Cerebellar cortex (tissue), 1 donor: ENCODE measurements around the gene RASGRP2.

Source experiments
- DNase-seq: peaks from one replicate; pipeline ENCODE4 v3.0.0-alpha.2; 2015; ENCODE audit warnings: low spot score

The RASGRP2 gene

DNA sequence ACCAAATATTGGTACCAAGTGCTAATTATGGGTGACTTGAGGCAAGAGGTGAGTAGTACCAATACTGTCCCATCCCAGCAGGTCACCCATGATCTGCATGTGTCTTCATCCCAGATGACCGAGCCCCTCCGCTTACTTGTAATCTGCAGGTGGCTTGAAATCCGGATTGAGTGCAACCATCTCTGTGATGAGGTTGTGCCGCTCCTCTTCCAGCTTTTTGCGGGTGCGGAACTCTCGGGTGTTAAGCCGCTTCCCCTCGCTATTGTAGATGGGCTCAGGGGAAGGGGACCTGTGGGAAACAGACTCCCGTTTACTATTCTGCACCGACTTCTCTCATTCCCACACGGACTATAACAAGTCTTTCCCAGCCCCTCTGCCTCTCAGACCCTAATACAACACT, 26.2 kb upstream of the RASGRP2 start:
- DNase-seq = no peak

DNA sequence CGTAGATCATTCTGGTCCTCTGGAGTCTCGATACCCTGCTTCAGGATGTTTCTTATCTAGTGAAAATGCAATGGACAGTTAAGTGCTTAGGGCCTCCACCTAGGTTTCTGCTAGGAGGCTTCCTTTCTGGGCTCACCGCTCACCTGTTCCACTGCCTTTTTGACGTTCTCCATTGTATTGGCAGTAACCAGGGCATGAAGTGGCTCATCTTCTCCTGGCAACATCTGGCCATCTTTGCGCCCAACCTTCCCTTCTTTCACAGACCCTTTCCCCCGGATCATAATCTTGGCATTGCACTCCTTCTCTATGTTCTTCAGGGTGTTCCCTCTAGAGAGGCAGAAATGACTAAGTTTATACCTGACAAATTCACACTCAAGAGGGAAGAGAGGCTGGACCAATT, 25.3 kb upstream of the RASGRP2 start:
- DNase-seq = no peak

DNA sequence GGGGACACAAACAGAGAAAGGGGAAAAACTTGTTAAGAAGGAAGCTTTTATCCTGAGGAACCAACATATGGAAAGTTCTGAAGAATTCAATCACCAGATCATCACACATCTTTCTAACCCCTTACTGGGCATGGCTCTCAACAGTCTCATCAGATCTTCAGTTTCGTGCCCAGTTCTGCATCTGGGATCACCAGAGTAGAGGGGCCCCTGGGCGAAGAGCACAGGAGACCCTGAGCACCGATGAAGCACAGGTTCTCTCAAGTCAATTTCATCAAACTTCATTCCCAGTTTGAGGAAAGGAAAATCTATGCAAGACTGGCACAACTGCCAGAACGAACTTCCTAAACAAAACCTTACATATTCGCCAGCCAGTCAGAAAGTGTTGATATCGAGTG, 24.4 kb upstream of the RASGRP2 start:
- DNase-seq = no peak

DNA sequence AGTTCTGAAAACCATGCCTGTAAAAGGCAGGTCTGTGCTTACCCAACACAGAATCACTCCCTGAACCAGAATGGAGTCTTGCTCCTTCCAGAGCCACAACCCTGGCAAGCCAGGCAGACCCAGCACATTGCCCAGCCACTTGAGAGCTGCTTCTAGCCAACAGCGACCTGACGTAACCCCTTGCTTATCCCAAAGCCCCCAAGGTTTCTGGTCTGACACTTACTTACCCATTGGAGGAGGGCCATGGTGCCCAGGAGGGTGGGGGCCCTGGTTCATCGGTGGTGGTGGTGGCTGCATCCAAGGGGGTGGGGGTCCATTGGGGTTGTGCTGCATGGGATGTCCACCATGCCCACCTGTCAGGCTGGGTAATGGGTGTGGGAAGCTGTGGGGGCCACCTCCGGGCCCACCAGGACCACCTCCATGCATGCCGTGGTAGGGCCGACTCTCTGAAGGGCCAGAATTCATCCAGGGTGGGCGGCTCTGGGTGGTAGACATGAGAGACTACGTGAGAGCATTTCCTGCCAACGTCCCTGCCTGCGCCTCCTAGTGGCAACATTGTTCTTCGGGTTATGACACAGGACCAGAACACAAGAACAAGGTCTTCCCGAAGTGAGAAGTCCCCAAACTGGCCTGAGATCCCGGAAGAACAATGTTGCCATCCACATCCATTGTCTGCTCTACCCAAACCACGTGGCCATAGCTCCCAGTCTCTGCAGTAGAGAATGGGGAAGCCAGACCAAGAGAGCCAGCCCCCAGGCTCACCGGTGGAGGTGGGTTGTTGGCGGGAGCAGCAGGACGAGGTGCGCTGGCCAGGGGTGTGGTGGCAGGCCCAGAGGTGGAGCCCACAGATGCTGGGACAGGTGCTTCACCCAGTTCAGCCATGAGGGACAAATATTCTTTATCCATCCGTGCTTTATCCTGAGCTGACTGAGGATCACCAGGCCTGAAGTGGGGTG, 23.7 kb upstream of the RASGRP2 start:
- DNase-seq = peak; percentile 75

DNA sequence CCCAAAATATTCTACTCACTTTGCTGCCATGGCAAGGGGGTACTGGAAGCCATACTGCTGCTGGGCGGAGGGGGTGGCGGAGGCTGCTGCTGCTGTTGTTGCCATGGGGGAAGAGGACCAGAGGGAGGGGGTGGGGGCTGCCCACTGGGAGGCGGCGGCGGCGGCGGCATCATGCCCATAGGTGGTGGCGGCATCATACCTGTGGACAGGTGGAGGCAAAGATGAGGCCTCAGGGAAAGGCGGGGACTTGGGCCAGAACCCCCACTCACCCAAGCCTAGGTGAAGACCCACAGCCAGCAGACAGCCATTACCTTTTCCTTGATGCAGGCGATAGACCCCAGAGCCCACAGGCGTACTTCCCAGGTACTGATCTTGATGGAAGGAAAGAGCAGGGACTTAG, 22.9 kb upstream of the RASGRP2 start:
- no peak for DNase-seq

DNA sequence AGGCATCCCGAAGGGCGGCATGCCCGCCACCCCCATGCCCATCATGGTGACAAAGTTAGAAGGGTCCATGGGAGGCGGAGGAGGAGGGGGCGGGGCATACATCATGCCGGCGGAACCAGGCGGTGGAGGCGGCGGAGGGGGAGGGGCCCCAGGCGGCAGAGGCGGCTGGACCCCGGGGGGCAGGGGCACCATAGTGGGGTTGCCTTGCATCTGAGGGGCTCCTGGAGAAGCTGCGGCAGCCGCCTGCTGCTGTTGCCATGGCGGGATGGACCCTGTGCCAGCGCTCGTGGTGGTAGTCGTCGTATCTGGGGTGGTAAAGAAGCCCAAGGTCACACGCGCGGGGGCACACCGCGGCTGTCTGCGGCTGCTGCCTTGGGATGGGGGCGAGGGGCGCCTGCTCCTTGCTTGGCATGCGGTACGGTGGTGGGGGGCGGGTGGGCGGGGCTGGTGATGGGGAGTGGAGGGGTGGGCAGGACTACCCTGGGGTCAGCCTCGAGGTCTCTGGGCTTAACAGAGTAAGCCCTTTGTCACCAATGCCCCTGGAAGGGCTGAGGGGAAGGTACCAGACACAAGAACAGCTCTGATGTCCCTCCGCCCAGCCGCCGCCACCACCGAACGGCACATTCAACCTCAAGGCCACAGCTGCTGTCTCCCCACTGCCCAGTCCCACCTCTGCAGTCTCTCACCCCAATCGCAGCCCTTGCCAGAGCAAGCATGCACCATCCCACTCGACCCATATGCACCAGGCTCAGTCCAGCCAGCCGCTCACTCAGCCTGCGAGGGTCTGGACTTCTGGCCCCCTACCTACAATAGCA, 22.1 kb upstream of the RASGRP2 start:
- DNase-seq = no peak

DNA sequence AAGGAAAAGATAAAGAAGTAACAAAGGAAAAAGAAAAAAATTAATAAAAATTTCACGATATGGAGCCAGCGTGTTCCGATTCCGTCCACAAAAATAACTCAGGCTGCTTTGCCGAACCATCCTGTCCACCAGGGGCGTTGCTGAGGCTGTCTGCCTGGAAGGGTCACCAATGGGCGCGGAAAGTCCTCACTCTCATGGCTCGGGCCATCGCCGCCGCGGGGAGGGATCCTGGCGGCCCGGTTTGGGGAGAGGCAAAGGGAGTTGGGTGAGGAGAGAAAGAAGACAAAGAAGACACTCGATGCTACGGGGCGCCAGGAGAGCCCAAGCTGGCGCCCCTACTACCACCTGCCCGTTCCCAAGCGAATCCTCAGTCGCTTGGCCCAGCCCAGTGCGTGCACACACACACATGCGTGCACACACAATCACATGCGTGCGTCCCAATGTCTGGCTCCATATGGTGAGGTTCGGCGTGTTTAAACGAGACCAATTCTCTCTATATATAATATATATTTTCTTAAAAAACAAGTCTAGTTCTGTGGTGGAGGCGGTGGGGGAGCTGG, 21.4 kb upstream of the RASGRP2 start:
- peak; percentile 42 for DNase-seq

DNA sequence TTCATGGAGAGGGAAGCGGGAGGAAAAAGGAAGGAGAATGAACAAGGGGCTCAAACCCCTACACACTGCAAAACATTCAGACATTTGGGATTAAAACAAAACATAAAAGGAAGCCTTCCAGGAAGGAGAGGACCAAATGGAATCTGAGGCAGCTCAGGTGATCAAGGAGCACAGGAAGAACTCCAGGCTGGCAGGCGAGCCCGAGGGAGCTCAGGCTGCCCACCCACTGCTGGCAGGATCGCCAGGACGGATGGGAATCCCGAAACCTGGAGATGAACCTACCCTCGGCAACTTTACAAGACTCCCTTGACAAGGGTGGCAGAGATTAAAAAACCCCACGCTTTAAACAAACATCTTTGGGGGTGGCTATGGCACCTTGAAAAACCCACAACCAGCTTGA, 20.8 kb upstream of the RASGRP2 start:
- DNase-seq = no peak

DNA sequence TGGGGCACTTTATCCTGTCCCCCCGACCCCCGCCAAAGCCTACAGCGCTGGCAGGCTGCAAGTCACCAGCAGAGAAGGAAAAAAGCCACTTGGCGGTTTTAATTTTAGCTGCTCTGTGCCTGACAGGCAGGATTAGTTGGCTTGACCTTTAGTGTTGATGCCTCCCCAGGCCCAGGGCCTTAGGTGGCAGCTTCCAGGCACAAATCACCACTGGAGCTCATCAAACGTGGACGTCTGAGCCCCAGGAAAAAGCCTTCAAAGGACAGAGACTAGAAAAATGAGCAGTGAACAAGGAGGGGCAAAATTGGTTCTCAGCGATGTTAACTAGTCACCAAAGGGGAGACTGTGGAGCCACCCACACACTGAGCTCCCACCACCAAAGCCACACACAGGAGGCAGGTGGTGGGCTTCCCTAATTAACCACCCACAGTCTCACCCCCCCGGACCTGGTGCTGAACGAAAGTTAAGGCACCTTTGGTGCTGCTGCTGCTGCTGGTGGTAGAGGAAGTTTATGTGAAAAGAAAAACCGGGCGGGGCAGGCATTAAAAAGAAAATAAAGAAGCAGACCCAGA, 20.2 kb upstream of the RASGRP2 start:
- DNase-seq = no peak

DNA sequence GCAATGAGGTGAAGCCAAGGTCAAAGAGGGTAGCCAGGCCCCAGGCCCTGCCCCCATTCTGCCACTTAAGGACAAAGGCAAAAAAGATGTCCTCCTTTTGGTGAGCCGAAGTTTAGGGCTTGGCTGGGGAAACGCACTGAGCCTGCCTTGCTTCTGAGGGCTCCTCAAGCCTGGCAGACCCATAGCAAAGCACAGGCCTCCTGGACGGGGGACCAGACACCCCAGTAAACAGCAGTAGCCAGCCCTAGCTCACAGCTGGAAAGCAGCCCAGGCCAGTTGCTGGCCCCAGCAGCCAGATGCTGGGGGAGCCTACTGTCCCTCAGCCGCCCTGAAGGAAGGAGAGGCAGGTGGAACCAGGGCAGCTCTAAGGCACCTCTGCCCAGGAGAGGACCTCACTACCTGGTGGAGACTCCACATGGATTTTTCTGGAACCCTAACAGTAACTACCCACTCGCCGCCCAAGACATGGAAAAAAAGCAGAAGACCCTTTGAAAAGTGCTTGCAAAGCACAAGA, 19.6 kb upstream of the RASGRP2 start:
- no peak for DNase-seq

DNA sequence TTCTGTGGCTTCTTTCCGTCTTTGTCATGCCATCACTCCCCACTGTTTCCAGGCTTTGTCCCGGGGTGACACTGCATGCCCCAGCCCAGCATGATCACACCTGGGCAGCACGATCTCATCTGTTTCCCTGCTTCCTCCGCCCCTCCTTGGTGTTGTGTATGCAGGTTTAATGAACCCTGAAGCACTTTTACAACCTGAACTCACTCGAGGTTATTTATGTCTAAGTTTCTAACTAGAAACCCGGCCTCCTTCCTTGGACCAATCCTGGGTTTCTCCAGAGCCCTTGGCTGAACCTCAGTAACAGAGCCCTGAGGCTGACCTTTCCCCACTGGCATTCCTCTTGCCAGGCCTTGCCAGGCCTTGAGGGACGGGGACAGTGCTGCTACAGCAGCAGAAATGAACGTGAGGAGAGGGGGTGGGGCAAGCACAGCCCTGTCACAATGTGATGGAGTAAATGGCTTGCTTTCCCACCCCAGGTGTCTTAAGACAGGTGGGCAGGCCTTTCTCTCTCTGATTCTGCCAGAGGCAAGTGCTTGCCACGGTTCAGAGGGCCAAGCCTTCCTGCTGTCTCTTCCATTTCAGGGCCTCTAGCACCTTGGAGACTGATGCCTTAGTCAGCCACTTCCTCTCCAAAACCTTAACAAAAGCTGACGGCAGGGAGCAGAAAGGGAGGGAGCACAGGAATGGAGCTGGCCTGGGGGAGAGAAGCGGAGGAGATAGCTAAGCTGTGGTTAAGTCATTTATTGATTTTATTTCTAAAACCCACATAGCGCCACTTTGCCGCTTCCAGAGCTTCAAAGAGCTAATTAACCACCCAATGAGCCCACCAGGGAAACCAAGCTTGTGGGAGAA, 19.0 kb upstream of the RASGRP2 start:
- DNase-seq = peak; percentile 53

DNA sequence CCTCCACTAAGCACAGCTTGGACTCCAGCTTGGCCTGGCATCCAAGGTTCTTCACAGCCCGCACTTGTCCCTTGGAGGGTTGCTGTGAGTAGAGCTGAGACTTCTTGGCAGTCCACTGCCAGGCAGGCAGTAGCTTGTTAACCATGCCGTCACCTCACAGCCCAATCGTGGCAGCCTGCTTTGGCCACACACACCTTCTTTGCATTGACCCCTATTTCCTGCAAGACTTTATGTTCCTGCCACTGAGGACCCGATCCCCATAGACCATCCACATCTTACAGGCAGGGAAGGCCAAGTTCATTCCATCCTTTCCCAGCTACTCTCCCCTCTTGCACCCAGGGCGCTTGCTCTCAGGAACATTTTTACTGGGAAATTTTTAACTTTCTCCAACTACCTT, 18.3 kb upstream of the RASGRP2 start:
- peak; percentile 61 for DNase-seq

DNA sequence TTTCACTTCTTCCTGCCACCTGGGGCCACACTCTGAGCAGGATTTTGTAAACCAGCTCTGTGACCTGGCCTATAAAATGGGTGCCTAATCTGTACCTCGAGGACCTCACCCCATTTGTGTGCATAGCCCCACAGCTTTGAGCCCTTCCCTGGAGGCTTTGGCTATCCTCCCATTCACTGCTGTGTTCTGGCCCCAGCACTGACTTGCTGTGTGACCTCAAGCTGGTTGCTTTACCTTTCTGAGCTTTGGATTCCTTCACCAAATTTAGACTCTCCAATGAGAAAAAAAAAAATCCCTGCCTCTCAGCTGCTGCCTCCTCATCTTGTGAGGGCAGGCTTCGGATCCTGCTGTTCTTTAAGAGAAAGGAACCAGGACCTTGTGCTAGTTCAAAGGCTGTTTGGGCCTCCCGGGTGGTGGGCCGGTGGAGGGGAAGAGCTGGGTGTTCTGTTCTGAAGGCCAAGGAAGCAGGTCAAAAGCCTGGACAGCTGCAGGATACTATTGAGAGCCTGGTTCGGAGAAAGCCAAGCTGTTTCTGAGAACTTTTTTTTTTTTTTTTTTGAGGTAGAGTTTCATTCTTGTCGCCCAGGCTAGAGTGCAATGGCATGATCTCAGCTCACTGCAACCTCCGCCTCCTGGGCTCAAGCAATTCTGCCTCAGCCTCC, 16.9 kb upstream of the RASGRP2 start:
- peak; percentile 37 for DNase-seq

DNA sequence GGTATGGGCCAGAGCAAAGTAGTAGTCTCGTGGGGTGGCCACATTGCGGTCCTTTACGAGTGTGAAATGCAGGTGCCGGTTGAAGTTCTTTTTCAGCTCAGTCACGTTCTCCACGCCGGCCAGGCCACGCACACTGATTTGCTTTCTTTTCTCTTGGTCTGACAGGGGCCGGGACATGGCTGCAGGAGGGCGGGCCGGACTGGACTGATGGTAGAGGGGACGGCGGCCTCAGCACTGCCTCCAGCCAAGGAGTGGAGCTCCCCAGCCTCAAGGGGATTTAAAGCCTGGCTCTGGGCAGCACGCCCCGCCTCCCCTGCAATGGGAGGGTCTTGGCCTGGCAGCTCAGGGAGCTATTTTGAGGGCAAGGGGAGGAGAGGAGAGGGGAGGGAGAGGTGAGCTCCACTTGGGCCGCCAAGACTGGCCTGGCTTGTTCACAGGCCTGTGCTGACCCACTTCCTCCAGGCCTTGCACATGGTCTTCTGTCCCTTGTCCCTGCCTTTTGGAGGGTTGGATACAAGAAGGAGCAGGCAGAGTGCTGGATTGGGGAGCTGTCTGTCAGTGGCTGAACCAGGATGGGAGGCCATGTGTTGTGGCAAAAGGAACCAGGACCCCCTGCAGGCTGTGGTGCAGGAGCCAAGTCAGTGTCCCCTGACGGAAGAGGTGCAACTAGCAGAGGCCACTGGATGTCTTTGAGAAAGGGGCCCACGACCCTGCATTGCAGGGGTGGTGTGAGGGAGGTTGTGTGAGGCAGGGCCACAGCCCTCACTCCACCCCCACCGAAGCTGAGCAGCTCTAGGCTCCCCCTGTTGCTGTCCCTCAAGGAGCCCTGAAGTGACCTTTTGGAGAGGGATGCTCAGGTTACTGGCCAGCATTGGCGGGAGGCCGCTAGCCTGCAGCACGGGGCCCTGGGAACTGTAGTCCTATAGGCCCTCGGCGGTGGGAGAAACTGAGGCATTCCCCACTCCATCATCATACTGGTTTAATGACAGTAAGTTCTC, 16.1 kb upstream of the RASGRP2 start, which contains the start of gene PYGM:
Gene PYGM (minus strand): TSS at position 253 of the 998 bp plus-strand sequence. CDS start 76 bp downstream, at position 177.
- peak; percentile 88 for DNase-seq

DNA sequence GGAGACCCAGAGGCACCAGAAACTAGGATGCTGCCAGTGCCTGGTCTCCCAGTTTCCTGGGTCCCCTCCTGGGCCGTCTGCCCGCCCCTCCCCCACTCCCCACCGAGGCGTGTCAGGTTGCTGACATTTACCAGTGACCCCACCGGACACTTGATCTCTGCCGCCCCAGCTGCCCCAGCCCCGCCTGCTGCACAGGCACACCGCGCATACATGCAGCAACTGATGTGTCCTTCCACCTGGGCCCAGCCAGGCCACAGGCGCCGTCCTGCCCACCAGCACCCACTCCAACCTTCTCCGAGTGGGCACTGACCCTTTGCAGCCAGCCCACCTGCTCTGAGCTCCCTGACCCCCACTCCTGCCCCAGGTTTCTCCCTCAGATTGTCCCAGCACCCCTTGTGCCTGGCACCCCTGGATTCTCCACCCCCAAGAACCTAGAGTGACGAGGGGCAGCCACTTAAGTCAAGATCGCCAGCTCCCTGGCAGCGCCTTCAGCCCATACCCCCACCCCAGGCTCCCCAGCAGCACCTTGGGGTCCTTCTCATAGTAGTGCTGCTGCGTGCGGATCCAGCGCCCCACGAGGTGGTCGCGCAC, 15.3 kb upstream of the RASGRP2 start:
- DNase-seq = no peak

DNA sequence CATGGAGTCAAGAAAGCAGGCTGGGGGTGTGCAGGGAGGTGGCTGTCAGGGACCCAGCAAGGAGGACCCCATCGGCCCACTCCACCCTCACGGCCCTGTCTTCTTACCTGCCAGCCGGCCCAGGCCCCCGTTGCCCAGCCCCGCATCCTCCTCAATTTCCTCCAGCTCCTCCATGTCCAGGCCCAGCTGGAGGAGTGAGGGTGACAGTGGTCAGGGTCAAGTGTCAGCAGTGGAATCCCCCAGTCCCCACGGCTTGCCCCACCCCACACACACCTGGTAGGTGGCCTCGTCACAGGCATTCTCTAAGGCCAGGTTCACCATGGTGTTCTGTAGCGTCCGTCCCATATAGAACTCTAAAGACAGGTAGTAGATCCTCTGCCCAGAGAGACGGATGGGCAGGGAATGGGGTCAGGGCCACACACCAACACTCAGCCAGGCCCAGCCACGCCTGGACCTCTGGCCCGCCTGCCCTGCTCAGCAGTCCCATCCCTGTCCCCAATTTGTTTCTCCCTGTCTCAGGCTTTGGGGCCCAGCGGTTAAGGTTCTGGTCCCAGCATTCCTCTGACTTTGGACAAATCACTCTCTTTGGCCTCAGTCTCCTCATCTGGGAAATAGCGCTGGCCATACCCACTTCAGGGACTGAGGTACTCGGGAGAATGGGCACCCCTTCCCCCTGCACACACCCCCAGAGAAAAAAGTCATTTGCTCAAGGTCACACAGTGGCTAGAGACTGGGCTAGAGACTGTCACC, 14.6 kb upstream of the RASGRP2 start:
- no peak for DNase-seq

DNA sequence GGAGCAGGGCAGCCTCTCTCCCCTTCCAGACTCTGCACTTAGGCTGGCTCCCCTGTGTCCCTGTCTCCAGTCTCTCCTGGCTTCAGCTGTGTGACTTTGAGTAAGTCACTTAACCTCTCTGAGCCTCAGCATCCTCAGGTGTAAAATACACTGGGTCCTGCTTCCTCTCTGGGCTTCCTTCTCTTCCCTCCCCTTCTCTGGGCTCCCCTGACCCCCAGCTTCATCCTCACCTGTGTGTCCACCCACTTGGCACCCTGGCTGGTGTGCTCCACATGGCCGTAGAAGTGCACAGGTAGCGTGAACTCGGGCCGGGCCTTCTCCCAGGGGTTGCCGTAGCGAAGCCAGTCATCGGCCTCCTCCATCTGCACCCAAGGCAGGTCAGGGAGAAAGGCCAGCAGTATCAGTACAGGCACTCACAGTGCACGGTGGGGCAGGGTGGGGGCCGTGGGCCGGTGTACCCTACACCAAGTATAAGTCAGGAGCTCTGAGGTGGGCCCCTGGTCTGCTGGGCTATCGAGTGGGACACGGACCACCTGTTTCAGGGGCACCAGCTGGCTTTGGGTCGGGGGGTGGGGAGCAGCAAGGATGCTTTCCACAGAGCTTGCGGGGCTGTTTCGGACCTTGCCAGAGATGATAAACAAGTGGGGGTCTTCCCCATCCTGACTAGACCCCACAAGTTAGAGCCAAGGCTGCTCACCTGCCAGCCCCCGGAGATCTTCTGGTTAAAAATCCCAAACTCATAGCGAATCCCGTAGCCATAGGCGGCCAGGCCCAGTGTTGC, 13.8 kb upstream of the RASGRP2 start:
- DNase-seq = no peak
